ENCODE results near the gene GFER.

- no peak for TF ChIP-seq TCF12 (IDR thresholded peaks at IDR 0.05; ENCODE audit: low read depth)
- TF ChIP-seq TEAD4 (IDR thresholded peaks at IDR 0.05) = no peak
- TF ChIP-seq TAF1 (IDR thresholded peaks at IDR 0.05; ENCODE audit: low read depth) = no peak
- no peak for TF ChIP-seq REST (IDR thresholded peaks at IDR 0.05; ENCODE audit: low read depth)
- TF ChIP-seq EGR1 (IDR thresholded peaks at IDR 0.05) = no peak
- TF ChIP-seq CREB1 (IDR thresholded peaks at IDR 0.05; ENCODE audit: low read depth) = no peak
Observed at GRCh38 chr16:1953734-1954133, 30.3 kb upstream of the GFER start.

All from Ishikawa (cell line).